HepG2 (cell line): ENCODE data around the gene XPC. TPM values are rescaled to one million over a fixed set of nuclear protein-coding genes. Genes with fewer than 3 reads are reported as not detected.
A peak's percentile ranks its signal among the peaks of the same experiment; 100 is the strongest.

Experiments
- ATAC-seq: fragments of 200-7000 bp; cut with Tn5 transposase; 3 replicates; pipeline ENCODE4 v1.9.1; 2020; ENCODE audit warnings: mild to moderate bottlenecking, moderate library complexity
- BruUV-seq: library from RNA; stranded (reverse); fragments of 400-500 nt; replicated peaks from 2 replicates; lab custom pipeline; 2021; lab: Mats Ljungman, UMichigan
- CTCF ChIA-PET: fragments of 300-600 bp; formaldehyde crosslinking; extraction: SDS; loops from one replicate; lab custom pipeline; 2021; ENCODE audit warnings: low total read pairs, inconsistent platforms, low intra/inter-chr PET ratio; lab: Yijun Ruan, JAX
- POLR2A ChIA-PET: fragments of 350-600 bp; sonication (Branson Sonifier 250); formaldehyde crosslinking; loops from one replicate; lab custom pipeline; 2020; ENCODE audit warnings: antibody characterized with exemption, inconsistent platforms; lab: Yijun Ruan, JAX
- DNase-seq: peaks from one replicate; pipeline ENCODE4 v3.0.0-alpha.2; 2015; ENCODE audit warnings: low spot score
- FAIRE-seq: peaks from 3 replicates; lab custom pipeline; 2011; peaks lifted over from hg19 to GRCh38; lab: Jason Lieb, UNC
- H2AFZ ChIP-seq: one replicate; pipeline ENCODE4 v1.6.1; 2011; ENCODE audit warnings: low read length, inconsistent platforms
- H3K27ac ChIP-seq: fragments of 300-600 bp; 3 replicates; pipeline ENCODE4 v1.8.0; 2011; ENCODE audit warnings: mixed run types, mild to moderate bottlenecking, mixed read lengths, low read length, inconsistent platforms; ENCODE audit not compliant: insufficient read depth; ENCODE audit errors: extremely low read length
- H3K27me3 ChIP-seq, 2 experiments: fragments of 200-600 bp in 1 of 2; 2 replicates in 1 of 2; 3 replicates in 1 of 2; pipeline versions ENCODE4 v1.6.0 to v1.8.0; 2011; ENCODE audit warnings: low read length in 2 of 2, mild to moderate bottlenecking in 2 of 2, moderate library complexity in 2 of 2, inconsistent platforms in 1 of 2; ENCODE audit not compliant: insufficient read depth in 2 of 2, control insufficient read depth in 1 of 2
- H3K36me3 ChIP-seq, 2 experiments: fragments of 200-600 bp in 1 of 2; replicated peaks in 1 of 2; 2 replicates in 1 of 2; 3 replicates in 1 of 2; pipeline versions ENCODE4 v1.5.1 to v1.8.0; 2011; ENCODE audit warnings: low read length in 2 of 2, inconsistent platforms in 1 of 2; ENCODE audit not compliant: insufficient read depth in 2 of 2, control insufficient read depth in 1 of 2
- H3K4me1 ChIP-seq: 2 replicates; pipeline ENCODE4 v1.5.1; 2012; ENCODE audit warnings: low read length, inconsistent platforms; ENCODE audit not compliant: insufficient read depth
- H3K4me2 ChIP-seq: 2 replicates; pipeline ENCODE4 v1.6.0; 2011; ENCODE audit warnings: low read depth, low read length, inconsistent platforms
- H3K4me3 ChIP-seq, 3 experiments: fragments of 200-600 bp in 1 of 3; sonication (generic), shearing (Covaris generic) in 1 of 3; replicated peaks in 1 of 3; 2 replicates each; pipeline ENCODE4 v1.5.1; 2011 to 2016; ENCODE audit warnings: low read length in 3 of 3, inconsistent platforms in 2 of 3, low read depth in 2 of 3, mild to moderate bottlenecking in 2 of 3, control low read depth in 1 of 3, mixed read lengths in 1 of 3; ENCODE audit not compliant: insufficient read depth in 1 of 3
- H3K79me2 ChIP-seq: one replicate; pipeline ENCODE4 v1.6.1; 2011; ENCODE audit warnings: low read length, inconsistent platforms; ENCODE audit not compliant: insufficient read depth
- H3K9ac ChIP-seq: 2 replicates; pipeline ENCODE4 v1.6.0; 2011; ENCODE audit warnings: mild to moderate bottlenecking, low read depth, low read length, inconsistent platforms; ENCODE audit not compliant: insufficient read depth
- H3K9me3 ChIP-seq: 2 replicates; pipeline ENCODE4 v1.5.1; 2012; ENCODE audit warnings: mild to moderate bottlenecking, low read length
- H4K20me1 ChIP-seq: 2 replicates; pipeline ENCODE4 v1.6.0; 2011; ENCODE audit warnings: inconsistent platforms, mild to moderate bottlenecking, low read length, moderate library complexity; ENCODE audit not compliant: insufficient read depth
- HNF4A ChIP-seq: sonication (generic); formaldehyde crosslinking; IDR thresholded peaks from 2 replicates; pipeline ENCODE4 v1.4.0; 2020; ENCODE audit warnings: missing genetic modification reagents
- SMARCC2 ChIP-seq: fragments of 450-650 bp; IDR thresholded peaks from 2 replicates; pipeline ENCODE4 v1.6.1; 2017; ENCODE audit warnings: antibody characterized with exemption, mild to moderate bottlenecking
- ZGPAT ChIP-seq: IDR thresholded peaks from 2 replicates; pipeline ENCODE4 v1.6.1; 2016; ENCODE audit warnings: mild to moderate bottlenecking
- ZNF121 ChIP-seq: sonication (generic); formaldehyde crosslinking; IDR thresholded peaks from 2 replicates; pipeline ENCODE4 v1.5.0; 2020; ENCODE audit warnings: mild to moderate bottlenecking, missing genetic modification reagents
- ZNF770 ChIP-seq: sonication (generic); formaldehyde crosslinking; IDR thresholded peaks from 2 replicates; pipeline ENCODE4 v1.5.0; 2020; ENCODE audit warnings: mild to moderate bottlenecking, missing genetic modification reagents
- WGBS: methylation state at CpG from one replicate; pipeline ENCODE4 v1.1.6; 2017; ENCODE audit warnings: low lambda C conversion rate; 5-methylcytosine and 5-hydroxymethylcytosine counted together
- in situ Hi-C: cut with HindIII; loops from 2 replicates; pipeline ENCODE4 v1.10.0; 2017; ENCODE audit warnings: low pct_unique_long_range_greater_than_20kb; ENCODE audit not compliant: extremely low pct_ligation_motif_present
- intact Hi-C: fragments of 100-400 bp; cut with micrococcal nuclease; formaldehyde crosslinking; loops from one replicate; pipeline ENCODE4 v1.10.0; 2022; ENCODE audit not compliant: unreplicated experiment
- polyA plus RNA-seq, 8 experiments: library from polyadenylated mRNA; depleted of rRNA in 3 of 8; stranded (reverse) in 7 of 8; unstranded in 1 of 8; fragments of >200 nt; fragmentation: Illumina TruSeq in 4 of 8; extraction: Trizol in 4 of 8; gene quantifications; 2 replicates each; pipeline versions ENCODE4 v1.2.1 to v1.2.3, GENCODE V29; 2011 to 2016; ENCODE audit warnings: low read depth in 4 of 8, missing spikeins in 1 of 8, mixed read lengths in 1 of 8; ENCODE audit not compliant: insufficient read depth in 1 of 8
- total RNA-seq, 5 experiments: library from RNA; depleted of rRNA; stranded (reverse); fragments of >200 nt; fragmentation: Illumina TruSeq; extraction: Trizol; gene quantifications; 2 replicates each; pipeline ENCODE4 v1.2.3, GENCODE V29; 2016; ENCODE audit warnings: low read depth in 1 of 5

Gene XPC
- total and polyA plus RNA-seq, 2 of the 13 experiments (the other 11 are each of a cell fraction or from before 2014, with no cell fraction given): 9.4 to 24.1 TPM

GRCh38 chr3:14213066-14213774 is 34.8 kb upstream of the XPC start:
- Histone ChIP-seq H3K27ac (no peak overlapping the region), H3K27me3 (no peaks in the 10 kb centered on the region; a peak in 1 of 5 replicates), H3K4me3 (no peak overlapping the region), H3K9me3 (no peaks in the 10 kb centered on the region), H3K4me2 (no peak overlapping the region), H3K36me3 (no peaks in the 10 kb centered on the region), H3K79me2 (no peaks in the 10 kb centered on the region), H3K4me1 (peaks cover 55% of the 10 kb centered on the region), H2AFZ (no peak overlapping the region), H4K20me1 (no peaks in the 10 kb centered on the region), H3K9ac (no peak overlapping the region)
- FAIRE-seq (no peak), ATAC-seq (no peak), DNase-seq (no peak)
- CTCF ChIA-PET: no interaction called here
- TF ChIP-seq ZGPAT (no peak), SMARCC2 (no peak), ZNF770 (CRISPR knock-in tag) (peak; percentile 84), HNF4A (CRISPR knock-in tag) (0 out of 2 replicates have a peak, but pooled peaks have one; percentile 12), ZNF121 (0 out of 2 replicates have a peak, but pooled peaks have one; percentile 54)
- in situ Hi-C loops (no loop called here), intact Hi-C loops (no loop called here)
- BruUV-seq: no TSS peak
- POLR2A ChIA-PET: interaction anchor here (1.5 kb wide), 1 partner anchor 35 kb away, joined by 5 read pairs; the partner anchor contains the start of genes LSM3 and XPC
- WGBS: 26% methylated on average over 4 of the region's 7 CpGs
